HL-60 (cell line): ENCODE results near the gene DENND2D.

Source experiments
- DNase-seq, 2 experiments: peaks; one replicate each; pipeline ENCODE4 v3.0.0-alpha.2; 2010 to 2020; ENCODE audit warnings: low read depth in 1 of 2, low spot score in 1 of 2
- H3K27ac ChIP-seq: fragments of 250-450 bp; sonication (Bioruptor Pico); replicated peaks from 2 replicates; pipeline ENCODE4 v1.5.1; 2020; ENCODE audit warnings: mild to moderate bottlenecking, moderate library complexity
- H3K27me3 ChIP-seq: fragments of 250-450 bp; sonication (Bioruptor Pico); 2 replicates; pipeline ENCODE4 v1.5.1; 2021; ENCODE audit warnings: mild to moderate bottlenecking, moderate library complexity; ENCODE audit not compliant: insufficient read depth, poor library complexity, severe bottlenecking
- H3K4me3 ChIP-seq: replicated peaks from 2 replicates; pipeline ENCODE4 v1.5.1; 2011; ENCODE audit warnings: mild to moderate bottlenecking, control low read depth, low read length; ENCODE audit not compliant: insufficient read depth
- CTCF ChIP-seq: IDR thresholded peaks from one replicate; pipeline ENCODE4 v1.5.1; 2011; ENCODE audit warnings: low read length, control low read depth, inconsistent platforms; ENCODE audit not compliant: insufficient read depth
- GABPA ChIP-seq: IDR thresholded peaks from 2 replicates; pipeline ENCODE4 v1.6.1; 2012; ENCODE audit warnings: low read depth
- POLR2AphosphoS5 ChIP-seq: IDR thresholded peaks from 2 replicates; pipeline ENCODE4 v1.6.1; 2012; ENCODE audit warnings: low read depth
- REST ChIP-seq: IDR thresholded peaks from 2 replicates; pipeline ENCODE4 v1.6.1; 2012; ENCODE audit warnings: low read depth; ENCODE audit not compliant: insufficient replicate concordance
- SPI1 ChIP-seq: IDR thresholded peaks from 2 replicates; pipeline ENCODE4 v1.6.1; 2012; ENCODE audit warnings: low read depth, mild to moderate bottlenecking, borderline replicate concordance

Gene DENND2D

GRCh38 chr1:111145542-111145941 is 54.9 kb downstream of the DENND2D start:
- no peak overlapping the region for H3K27ac ChIP-seq
- no peak overlapping the region for H3K4me3 ChIP-seq
- H3K27me3 ChIP-seq = no peaks in the 10 kb centered on the region
- DNase-seq = no peak
- TF ChIP-seq POLR2AphosphoS5 = no peak
- TF ChIP-seq CTCF = no peak
- TF ChIP-seq SPI1 = no peak
- no peak for TF ChIP-seq REST
- TF ChIP-seq GABPA = no peak

- H3K27me3 ChIP-seq = no peaks in the 10 kb centered on the region
- no peak overlapping the region for H3K4me3 ChIP-seq
- no peak for DNase-seq
- no peak overlapping the region for H3K27ac ChIP-seq
- TF ChIP-seq CTCF = no peak
- no peak for TF ChIP-seq POLR2AphosphoS5
Measured at GRCh38 chr1:111142356-111142975, 58.0 kb downstream of the DENND2D start.

- H3K27ac ChIP-seq = peak overlapping the region; percentile 82
- peak overlapping the region; percentile 91 for H3K4me3 ChIP-seq
- DNase-seq = no peak
- peak; percentile 81; the same call in 1 of the 2 replicates for TF ChIP-seq SPI1
- no peak for TF ChIP-seq POLR2AphosphoS5
- H3K27me3 ChIP-seq = no peaks in the 10 kb centered on the region
Measured at GRCh38 chr1:111141245-111142220, 58.9 kb downstream of the DENND2D start.

- Histone ChIP-seq H3K27ac (peak overlapping the region; percentile 82), H3K27me3 (no peaks in the 10 kb centered on the region), H3K4me3 (peak overlapping the region; percentile 91)
- DNase-seq = no peak
- no peak for TF ChIP-seq SPI1
- TF ChIP-seq REST = no peak
- no peak for TF ChIP-seq CTCF
- TF ChIP-seq GABPA = no peak
- TF ChIP-seq POLR2AphosphoS5 = no peak
Measured at GRCh38 chr1:111140680-111140967, 59.8 kb downstream of the DENND2D start.
